ENCODE results near the gene PPP2R3C. TPM values are rescaled to one million over a fixed set of nuclear protein-coding genes. Genes with fewer than 3 reads are reported as not detected.
"Not testable (repeated sequence)": the region's sequence is repeated elsewhere in the genome, so short reads cannot be mapped to it uniquely, and the experiment has no call there.

PPP2R3C gene
- total and polyA plus RNA-seq, 4 donors, result 6.9 to 19.4 (median 12.2) TPM

- WGBS, result 14% methylated on average over 1 of the region's 1 CpG
- Histone ChIP-seq H3K27ac (ENCODE audit: low read depth in 1 of 2, low read length in 2 of 2) (no peak overlapping the region), H3K4me1 (ENCODE audit: control insufficient read depth in 4 of 4, insufficient read depth in 4 of 4, low read length in 3 of 4) (peaks cover 0 to 2% (median 0%) of the 10 kb centered on the region in 4 donors), H3K36me3 (ENCODE audit: control insufficient read depth in 4 of 4, insufficient read depth in 3 of 4, low read depth in 1 of 4, low read length in 3 of 4) (peaks cover 0 to 5% (median 0%) of the 10 kb centered on the region in 4 donors), H3K27me3 (ENCODE audit: control insufficient read depth in 4 of 4, insufficient read depth in 4 of 4, low read length in 3 of 4) (no peaks in the 10 kb centered on the region), H3K9ac (ENCODE audit: low read depth in 1 of 2, low read length in 2 of 2) (no peak overlapping the region), H3K9me3 (ENCODE audit: control insufficient read depth in 4 of 4, low read length in 3 of 4) (no peaks in the 10 kb centered on the region), H3K4me3 (ENCODE audit: low read depth in 1 of 3, low read length in 3 of 3) (no peak overlapping the region)
- no peak for TF ChIP-seq RAD21 (IDR thresholded peaks at IDR 0.05)
- no peak for TF ChIP-seq HNF4A (conservative IDR thresholded peaks at IDR 0.05)
- TF ChIP-seq FOXA2 (IDR thresholded peaks at IDR 0.05), result no peak
- DNase-seq (ENCODE audit: low spot score), result no peak
Observed at GRCh38 chr14:35155962-35156361, 34.2 kb upstream of the PPP2R3C start.

- TF ChIP-seq YY1 (IDR thresholded peaks at IDR 0.05) (no peak), MAX (IDR thresholded peaks at IDR 0.05) (no peak)
- Histone ChIP-seq H3K4me3 (ENCODE audit: low read depth in 1 of 3, low read length in 3 of 3) (no peak overlapping the region), H3K36me3 (ENCODE audit: control insufficient read depth in 4 of 4, insufficient read depth in 3 of 4, low read depth in 1 of 4, low read length in 3 of 4) (peaks cover 0 to 2% (median 0%) of the 10 kb centered on the region in 4 donors), H3K27ac (ENCODE audit: low read depth in 1 of 2, low read length in 2 of 2) (no peak overlapping the region), H3K4me1 (ENCODE audit: control insufficient read depth in 4 of 4, insufficient read depth in 4 of 4, low read length in 3 of 4) (peaks cover 0 to 1% (median 0%) of the 10 kb centered on the region in 4 donors), H3K9ac (ENCODE audit: low read depth in 1 of 2, low read length in 2 of 2) (no peak overlapping the region), H3K27me3 (ENCODE audit: control insufficient read depth in 4 of 4, insufficient read depth in 4 of 4, low read length in 3 of 4) (no peaks in the 10 kb centered on the region), H3K9me3 (ENCODE audit: control insufficient read depth in 4 of 4, low read length in 3 of 4) (no peaks in the 10 kb centered on the region)
- WGBS, result 79% methylated on average over 2 of the region's 2 CpGs
- no peak for DNase-seq (ENCODE audit: low spot score)
Observed at GRCh38 chr14:35154016-35154415, 32.2 kb upstream of the PPP2R3C start.

- not testable (repeated sequence) for H3K4me3 ChIP-seq (ENCODE audit: low read depth in 1 of 3, low read length in 3 of 3); H3K36me3 ChIP-seq (ENCODE audit: control insufficient read depth in 4 of 4, insufficient read depth in 3 of 4, low read depth in 1 of 4, low read length in 3 of 4); H3K9ac ChIP-seq (ENCODE audit: low read depth in 1 of 2, low read length in 2 of 2); H3K27me3 ChIP-seq (ENCODE audit: control insufficient read depth in 4 of 4, insufficient read depth in 4 of 4, low read length in 3 of 4); H3K9me3 ChIP-seq (ENCODE audit: control insufficient read depth in 4 of 4, low read length in 3 of 4); DNase-seq (ENCODE audit: low spot score); H3K27ac ChIP-seq (ENCODE audit: low read depth in 1 of 2, low read length in 2 of 2); H3K4me1 ChIP-seq (ENCODE audit: control insufficient read depth in 4 of 4, insufficient read depth in 4 of 4, low read length in 3 of 4)
- 98% methylated on average over 35 of the region's 35 CpGs for WGBS
Observed at GRCh38 chr14:35152531-35152930, 30.7 kb upstream of the PPP2R3C start.

- Histone ChIP-seq H3K4me1 (ENCODE audit: control insufficient read depth in 4 of 4, insufficient read depth in 4 of 4, low read length in 3 of 4) (peaks cover 0 to 3% (median 0%) of the 10 kb centered on the region in 4 donors), H3K36me3 (ENCODE audit: control insufficient read depth in 4 of 4, insufficient read depth in 3 of 4, low read depth in 1 of 4, low read length in 3 of 4) (no peaks in the 10 kb centered on the region), H3K9me3 (ENCODE audit: control insufficient read depth in 4 of 4, low read length in 3 of 4) (no peaks in the 10 kb centered on the region), H3K27ac (ENCODE audit: low read depth in 1 of 2, low read length in 2 of 2) (no peak overlapping the region), H3K4me3 (ENCODE audit: low read depth in 1 of 3, low read length in 3 of 3) (no peak overlapping the region), H3K27me3 (ENCODE audit: control insufficient read depth in 4 of 4, insufficient read depth in 4 of 4, low read length in 3 of 4) (no peaks in the 10 kb centered on the region), H3K9ac (ENCODE audit: low read depth in 1 of 2, low read length in 2 of 2) (no peak overlapping the region)
- DNase-seq (ENCODE audit: low spot score), result no peak
- 97% methylated on average over 4 of the region's 4 CpGs for WGBS
- TF ChIP-seq JUND (IDR thresholded peaks at IDR 0.05), result no peak
- no peak for TF ChIP-seq YY1 (IDR thresholded peaks at IDR 0.05)
- TF ChIP-seq EGR1 (IDR thresholded peaks at IDR 0.05; ENCODE audit: low read depth in 2 of 2), result no peak
- TF ChIP-seq SP1 (IDR thresholded peaks at IDR 0.05), result no peak
- TF ChIP-seq ZBTB33 (IDR thresholded peaks at IDR 0.05), result no peak
- no peak for TF ChIP-seq TAF1 (conservative IDR thresholded peaks at IDR 0.05)
- TF ChIP-seq MAX (IDR thresholded peaks at IDR 0.05), result no peak
- no peak for TF ChIP-seq RAD21 (IDR thresholded peaks at IDR 0.05)
- no peak for TF ChIP-seq ATF3 (IDR thresholded peaks at IDR 0.05)
- TF ChIP-seq FOXA2 (IDR thresholded peaks at IDR 0.05), result no peak
- TF ChIP-seq HNF4A (conservative IDR thresholded peaks at IDR 0.05), result no peak
- no peak for TF ChIP-seq RXRA (IDR thresholded peaks at IDR 0.05)
- no peak for TF ChIP-seq CTCF (IDR thresholded peaks at IDR 0.05; ENCODE audit: low read depth, low read length, missing input control)
- TF ChIP-seq HNF4G (IDR thresholded peaks at IDR 0.05), result no peak
- no peak for TF ChIP-seq GABPA (IDR thresholded peaks at IDR 0.05 in 1 of 2, conservative IDR thresholded peaks at IDR 0.05 in 1 of 2)
- TF ChIP-seq FOXA1 (IDR thresholded peaks at IDR 0.05), result no peak
Observed at GRCh38 chr14:35149239-35149638, 27.4 kb upstream of the PPP2R3C start.
